IMR-90 (cell line): Measurements from ENCODE around the gene DIPK1A. TPM values are rescaled to one million over a fixed set of nuclear protein-coding genes. Genes with fewer than 3 reads are reported as not detected.

Source experiments
- ATAC-seq: fragments of 200-7000 bp; cut with Tn5 transposase; 2 replicates; pipeline ENCODE4 v1.9.1; 2020; ENCODE audit warnings: low read depth, mild to moderate bottlenecking, moderate library complexity
- BruUV-seq: library from RNA; stranded (reverse); fragments of 400-500 nt; replicated peaks from 2 replicates; lab custom pipeline; 2021; lab: Mats Ljungman, UMichigan
- CTCF ChIA-PET: fragments of 300-600 bp; formaldehyde crosslinking; extraction: SDS; loops from one replicate; lab custom pipeline; 2021; ENCODE audit warnings: antibody characterized with exemption; lab: Yijun Ruan, JAX
- POLR2A ChIA-PET: fragments of 300-600 bp; sonication (Branson Sonifier 250); formaldehyde crosslinking; loops from one replicate; lab custom pipeline; 2022; ENCODE audit warnings: antibody characterized with exemption; ENCODE audit not compliant: unreplicated experiment; lab: Charles Lee
- DNase-seq: peaks from one replicate; pipeline ENCODE4 v3.0.0; 2013
- H2AFZ ChIP-seq: replicated peaks from 2 replicates; pipeline ENCODE3; 2013; ENCODE audit warnings: low read length, mild to moderate bottlenecking; ENCODE audit not compliant: poor library complexity
- H2AK5ac ChIP-seq: 2 replicates; pipeline ENCODE4 v1.6.1; 2013; ENCODE audit warnings: low read depth, low read length, inconsistent platforms
- H2AK9ac ChIP-seq: replicated peaks from 2 replicates; pipeline ENCODE3; 2013; ENCODE audit warnings: mild to moderate bottlenecking, low read depth, low read length, moderate library complexity; ENCODE audit not compliant: poor library complexity
- H2BK120ac ChIP-seq: 2 replicates; pipeline ENCODE4 v1.6.1; 2013; ENCODE audit warnings: low read depth, low read length, inconsistent platforms
- H2BK15ac ChIP-seq: 3 replicates; pipeline ENCODE4 v1.6.1; 2013; ENCODE audit warnings: low read depth, low read length, inconsistent platforms
- H2BK20ac ChIP-seq: 2 replicates; pipeline ENCODE4 v1.6.1; 2013; ENCODE audit warnings: low read depth, mild to moderate bottlenecking, inconsistent platforms, low read length, moderate library complexity
- H2BK5ac ChIP-seq: 2 replicates; pipeline ENCODE4 v1.6.1; 2013; ENCODE audit warnings: mild to moderate bottlenecking, low read depth, low read length, inconsistent platforms; ENCODE audit not compliant: poor library complexity, severe bottlenecking
- H3K14ac ChIP-seq: replicated peaks from 2 replicates; pipeline ENCODE4 v1.6.1; 2013; ENCODE audit warnings: low read depth, low read length, inconsistent platforms
- H3K18ac ChIP-seq: 2 replicates; pipeline ENCODE4 v1.6.1; 2013; ENCODE audit warnings: low read depth, low read length, control low read depth
- H3K23ac ChIP-seq: 2 replicates; pipeline ENCODE4 v1.6.1; 2013; ENCODE audit warnings: low read depth, low read length, inconsistent platforms
- H3K27ac ChIP-seq: 2 replicates; pipeline ENCODE4 v1.5.1; 2013; ENCODE audit warnings: mild to moderate bottlenecking, control low read depth, low read length; ENCODE audit not compliant: insufficient read depth
- H3K27me3 ChIP-seq: 2 replicates; pipeline ENCODE4 v1.6.1; 2013; ENCODE audit warnings: low read length; ENCODE audit not compliant: control insufficient read depth, insufficient read depth
- H3K36me3 ChIP-seq: 2 replicates; pipeline ENCODE4 v1.6.1; 2013; ENCODE audit warnings: low read length, mixed read lengths; ENCODE audit not compliant: control insufficient read depth, insufficient read depth
- H3K4ac ChIP-seq: 2 replicates; pipeline ENCODE4 v1.6.1; 2013; ENCODE audit warnings: low read depth, low read length, inconsistent platforms
- H3K4me1 ChIP-seq: 2 replicates; pipeline ENCODE4 v1.6.1; 2013; ENCODE audit warnings: low read length, mixed read lengths; ENCODE audit not compliant: control insufficient read depth, insufficient read depth
- H3K4me2 ChIP-seq: 2 replicates; pipeline ENCODE4 v1.6.1; 2013; ENCODE audit warnings: low read depth, mild to moderate bottlenecking, control low read depth, low read length, moderate library complexity
- H3K4me3 ChIP-seq: 2 replicates; pipeline ENCODE4 v1.5.1; 2013; ENCODE audit warnings: low read depth, mild to moderate bottlenecking, control low read depth, low read length, moderate library complexity; ENCODE audit not compliant: insufficient read depth
- H3K56ac ChIP-seq: 2 replicates; pipeline ENCODE4 v1.6.1; 2013; ENCODE audit warnings: low read length, inconsistent platforms; ENCODE audit not compliant: insufficient read depth; ENCODE audit errors: extremely low read depth
- H3K79me1 ChIP-seq, 2 experiments: 2 replicates each; pipeline ENCODE4 v1.6.1; 2013; ENCODE audit warnings: low read length in 2 of 2, inconsistent platforms in 1 of 2, low read depth in 1 of 2
- H3K9ac ChIP-seq: 2 replicates; pipeline ENCODE4 v1.6.1; 2013; ENCODE audit warnings: low read depth, low read length, control low read depth
- H3K9me1 ChIP-seq: 2 replicates; pipeline ENCODE4 v1.6.1; 2013; ENCODE audit warnings: low read length, inconsistent platforms; ENCODE audit not compliant: insufficient read depth
- H3K9me3 ChIP-seq: 2 replicates; pipeline ENCODE4 v1.6.1; 2013; ENCODE audit warnings: low read length; ENCODE audit not compliant: control insufficient read depth, insufficient read depth
- H4K20me1 ChIP-seq: 2 replicates; pipeline ENCODE4 v1.6.1; 2013; ENCODE audit warnings: low read length, inconsistent platforms; ENCODE audit not compliant: insufficient read depth
- H4K5ac ChIP-seq: 2 replicates; pipeline ENCODE4 v1.6.1; 2013; ENCODE audit warnings: mild to moderate bottlenecking, low read depth, low read length, control low read depth
- H4K8ac ChIP-seq, 2 experiments: 2 replicates each; pipeline ENCODE4 v1.6.1; 2013; ENCODE audit warnings: low read depth in 2 of 2, low read length in 2 of 2, control low read depth in 1 of 2, inconsistent platforms in 1 of 2
- H4K91ac ChIP-seq: 2 replicates; pipeline ENCODE4 v1.6.1; 2013; ENCODE audit warnings: low read depth, low read length, inconsistent platforms; ENCODE audit not compliant: insufficient read depth
- BHLHE40 ChIP-seq: fragments of 150-350 bp; IDR thresholded peaks from 2 replicates; pipeline ENCODE4 v1.6.1; 2016; ENCODE audit warnings: mild to moderate bottlenecking, low read depth, low read length
- CEBPB ChIP-seq: IDR thresholded peaks from 2 replicates; pipeline ENCODE4 v1.6.1; 2012; ENCODE audit warnings: low read depth, low read length, improper control_type of control experiment
- FOS ChIP-seq: fragments of 150-350 bp; IDR thresholded peaks from 2 replicates; pipeline ENCODE4 v1.6.1; 2016; ENCODE audit warnings: low read depth, low read length
- MAFK ChIP-seq: IDR thresholded peaks from 2 replicates; pipeline ENCODE4 v1.6.1; 2012; ENCODE audit warnings: low read depth, low read length, improper control_type of control experiment
- MAZ ChIP-seq: IDR thresholded peaks from 2 replicates; pipeline ENCODE4 v1.6.1; 2012; ENCODE audit warnings: low read depth, mild to moderate bottlenecking, low read length, improper control_type of control experiment, moderate library complexity, borderline replicate concordance
- MXI1 ChIP-seq: IDR thresholded peaks from 2 replicates; pipeline ENCODE4 v1.6.1; 2012; ENCODE audit warnings: low read depth, mild to moderate bottlenecking, low read length, moderate library complexity, borderline replicate concordance
- NFE2L2 ChIP-seq: fragments of 150-350 bp; IDR thresholded peaks from 2 replicates; pipeline ENCODE4 v1.6.1; 2016; ENCODE audit warnings: low read depth, mild to moderate bottlenecking, low read length
- POLR2A ChIP-seq: IDR thresholded peaks from 2 replicates; pipeline ENCODE4 v1.6.1; 2012; ENCODE audit warnings: mild to moderate bottlenecking, low read depth, low read length
- RCOR1 ChIP-seq: IDR thresholded peaks from 2 replicates; pipeline ENCODE4 v1.6.1; 2012; ENCODE audit warnings: mild to moderate bottlenecking, low read length, improper control_type of control experiment; ENCODE audit not compliant: insufficient replicate concordance
- WGBS, 2 experiments: methylation state at CpG; one replicate each; pipeline versions ENCODE4 v1.1.5 to v1.1.7; 2013; ENCODE audit warnings: missing lambda C conversion rate in 2 of 2; ENCODE audit not compliant: insufficient read length in 1 of 2; ENCODE audit errors: extremely low coverage in 2 of 2; 5-methylcytosine and 5-hydroxymethylcytosine counted together
- dilution Hi-C: fragments of 300-500 bp; cut with HindIII; formaldehyde crosslinking; loops from one replicate; pipeline ENCODE4 v1.14.3; 2018; ENCODE audit warnings: low sequenced_read_pairs; ENCODE audit not compliant: unreplicated experiment
- in situ Hi-C: fragments of 300-500 bp; cut with MboI; formaldehyde crosslinking; loops from 3 replicates; pipeline ENCODE4 v1.14.3; 2019; ENCODE audit warnings: low sequenced_read_pairs, inconsistent platforms, mixed read lengths
- intact Hi-C: fragments of 100-400 bp; cut with micrococcal nuclease; formaldehyde crosslinking; loops from 2 replicates; pipeline ENCODE4 v1.10.0; 2022
- polyA plus RNA-seq, 3 experiments: library from polyadenylated mRNA; depleted of rRNA; stranded (reverse); fragments of >200 nt; gene quantifications; 2 replicates each; pipeline ENCODE4 v1.2.3, GENCODE V29; 2012; ENCODE audit warnings: low replicate concordance in 1 of 3
- total RNA-seq: library from RNA; depleted of rRNA; stranded (reverse); fragments of >200 nt; gene quantifications from 2 replicates; pipeline ENCODE4 v1.2.3, GENCODE V29; 2012
- TF ChIP-seq, protein P1 (sequence below): fragments of 150-350 bp; IDR thresholded peaks from 2 replicates; pipeline ENCODE4 v1.6.1; 2017; ENCODE audit warnings: mild to moderate bottlenecking, antibody characterized with exemption, low read length, low read depth
- TF ChIP-seq, protein P2 (sequence below): fragments of 150-350 bp; IDR thresholded peaks from 2 replicates; pipeline ENCODE4 v1.6.1; 2016; ENCODE audit warnings: low read depth, mild to moderate bottlenecking, low read length, moderate library complexity, borderline replicate concordance
- TF ChIP-seq, protein P3 (sequence below): conservative IDR thresholded peaks from 2 replicates; pipeline ENCODE4 v1.5.1; 2012; ENCODE audit warnings: mild to moderate bottlenecking, low read depth, low read length, improper control_type of control experiment

Gene DIPK1A
- total and polyA plus RNA-seq, 2 of the 4 experiments (the other 2 are of a cell fraction), result 4.7 to 5.7 TPM

DNA sequence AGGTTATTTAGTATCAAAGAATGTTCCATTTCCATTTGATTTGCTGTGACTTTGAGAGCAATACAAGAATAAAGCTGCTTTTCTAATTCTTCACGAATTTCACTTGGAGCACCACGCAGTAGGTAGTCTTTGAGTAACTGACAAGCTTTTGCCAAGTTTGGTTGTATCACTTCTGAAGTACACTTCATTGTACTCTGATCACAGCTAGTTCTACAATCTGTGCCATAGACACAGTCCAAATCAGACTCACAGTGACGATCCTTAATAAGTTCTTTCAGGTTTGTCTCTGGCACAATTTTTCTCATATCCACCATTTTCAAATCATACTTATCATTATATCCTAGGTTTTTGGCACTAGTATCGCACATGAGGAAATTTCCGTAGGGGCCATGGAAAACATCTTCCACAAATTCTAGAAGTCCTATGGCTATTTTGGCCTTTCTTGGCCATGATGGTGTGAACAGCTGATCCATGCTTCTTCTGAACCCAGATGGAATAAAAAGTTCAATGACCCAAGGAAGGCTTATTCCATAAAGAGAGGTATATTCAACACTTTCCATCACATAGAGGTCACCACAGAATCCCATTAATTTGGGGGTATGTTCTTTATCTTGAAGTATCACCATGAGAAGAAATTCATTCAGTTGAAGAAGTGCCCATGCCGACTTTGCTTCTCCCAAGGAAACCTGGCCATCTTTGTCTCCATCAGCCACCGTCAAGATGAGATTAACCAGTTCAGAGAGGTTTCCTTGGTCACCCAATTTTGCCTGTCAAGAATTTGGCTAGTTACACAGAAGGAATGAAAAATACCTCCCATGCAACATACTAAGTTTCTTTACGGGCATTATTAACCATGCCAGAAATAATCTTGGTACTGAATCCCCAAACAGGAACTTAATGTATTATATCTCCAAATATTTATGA, 117.6 kb downstream of the DIPK1A start (continued):
- TF ChIP-seq NFE2L2, result no peak

DNA sequence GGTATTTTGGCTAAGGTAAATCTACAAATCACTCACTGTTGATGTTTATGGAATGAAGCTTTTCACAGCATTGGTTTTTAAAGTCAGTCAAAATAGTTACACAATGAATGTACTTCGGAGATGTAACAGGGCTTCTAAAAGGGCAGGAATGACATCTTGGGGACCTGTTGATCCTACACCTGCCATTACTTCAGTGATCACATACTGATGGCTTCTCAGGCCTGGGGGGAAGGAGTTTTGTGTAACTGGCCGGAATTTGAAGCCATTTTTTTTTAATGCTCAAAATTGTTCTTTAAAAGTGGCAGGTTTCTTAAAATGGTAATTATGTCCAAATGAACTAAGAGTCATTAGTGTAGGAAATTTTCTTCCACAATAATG, 118.2 kb downstream of the DIPK1A start:
- no peak overlapping the region for H2BK20ac ChIP-seq
- H3K56ac ChIP-seq, result no peak overlapping the region
- DNase-seq, result no peak
- no peak overlapping the region for H2AFZ ChIP-seq
- H3K14ac ChIP-seq, result no peak overlapping the region
- H3K4ac ChIP-seq, result no peak overlapping the region
- ChIA-PET CTCF (no interaction called here), POLR2A (interaction anchor here (0.6 kb wide), 1 partner anchor 1560 kb away, joined by 3 read pairs; no protein-coding TSS in a partner anchor)
- no peak for ATAC-seq
- H3K18ac ChIP-seq, result no peak overlapping the region
- no peak overlapping the region for H2AK5ac ChIP-seq
- H3K4me2 ChIP-seq, result no peak overlapping the region
- WGBS, 2 experiments, result no CpG with 5 or more reads among the region's 2 CpGs
- BruUV-seq, result no TSS peak
- no peaks in the 10 kb centered on the region for H3K4me1 ChIP-seq
- no peaks in the 10 kb centered on the region for H3K9me3 ChIP-seq
- in situ Hi-C loops (no loop called here), intact Hi-C loops (no loop called here), dilution Hi-C loops (no loop called here)
- peaks cover 36% of the 10 kb centered on the region for H3K36me3 ChIP-seq
- H3K27me3 ChIP-seq, result no peaks in the 10 kb centered on the region
- H3K27ac ChIP-seq, result no peak overlapping the region
- no peak overlapping the region for H3K23ac ChIP-seq
- H3K9ac ChIP-seq, result no peak overlapping the region
- H3K4me3 ChIP-seq, result no peak overlapping the region
- peaks cover 15 to 31% of the 10 kb centered on the region in 2 experiments for H3K79me1 ChIP-seq
- no peak overlapping the region for H4K5ac ChIP-seq
- H4K91ac ChIP-seq, result no peak overlapping the region
- no peak overlapping the region for H4K8ac ChIP-seq
- H3K9me1 ChIP-seq, result no peaks in the 10 kb centered on the region
- peaks cover 43% of the 10 kb centered on the region for H4K20me1 ChIP-seq
- H2BK15ac ChIP-seq, result no peak overlapping the region
- H2BK120ac ChIP-seq, result no peak overlapping the region
- H2AK9ac ChIP-seq, result no peak overlapping the region
- H2BK5ac ChIP-seq, result no peak overlapping the region
- no peak for TF ChIP-seq RCOR1
- no peak for TF ChIP-seq CEBPB
- no peak for TF ChIP-seq BHLHE40
- TF ChIP-seq POLR2A, result no peak
- no peak for TF ChIP-seq MAFK
- TF ChIP-seq, protein P1, sequence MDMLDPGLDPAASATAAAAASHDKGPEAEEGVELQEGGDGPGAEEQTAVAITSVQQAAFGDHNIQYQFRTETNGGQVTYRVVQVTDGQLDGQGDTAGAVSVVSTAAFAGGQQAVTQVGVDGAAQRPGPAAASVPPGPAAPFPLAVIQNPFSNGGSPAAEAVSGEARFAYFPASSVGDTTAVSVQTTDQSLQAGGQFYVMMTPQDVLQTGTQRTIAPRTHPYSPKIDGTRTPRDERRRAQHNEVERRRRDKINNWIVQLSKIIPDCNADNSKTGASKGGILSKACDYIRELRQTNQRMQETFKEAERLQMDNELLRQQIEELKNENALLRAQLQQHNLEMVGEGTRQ, result no peak
- TF ChIP-seq, protein P2, sequence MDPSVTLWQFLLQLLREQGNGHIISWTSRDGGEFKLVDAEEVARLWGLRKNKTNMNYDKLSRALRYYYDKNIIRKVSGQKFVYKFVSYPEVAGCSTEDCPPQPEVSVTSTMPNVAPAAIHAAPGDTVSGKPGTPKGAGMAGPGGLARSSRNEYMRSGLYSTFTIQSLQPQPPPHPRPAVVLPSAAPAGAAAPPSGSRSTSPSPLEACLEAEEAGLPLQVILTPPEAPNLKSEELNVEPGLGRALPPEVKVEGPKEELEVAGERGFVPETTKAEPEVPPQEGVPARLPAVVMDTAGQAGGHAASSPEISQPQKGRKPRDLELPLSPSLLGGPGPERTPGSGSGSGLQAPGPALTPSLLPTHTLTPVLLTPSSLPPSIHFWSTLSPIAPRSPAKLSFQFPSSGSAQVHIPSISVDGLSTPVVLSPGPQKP, result no peak
- TF ChIP-seq, protein P3, sequence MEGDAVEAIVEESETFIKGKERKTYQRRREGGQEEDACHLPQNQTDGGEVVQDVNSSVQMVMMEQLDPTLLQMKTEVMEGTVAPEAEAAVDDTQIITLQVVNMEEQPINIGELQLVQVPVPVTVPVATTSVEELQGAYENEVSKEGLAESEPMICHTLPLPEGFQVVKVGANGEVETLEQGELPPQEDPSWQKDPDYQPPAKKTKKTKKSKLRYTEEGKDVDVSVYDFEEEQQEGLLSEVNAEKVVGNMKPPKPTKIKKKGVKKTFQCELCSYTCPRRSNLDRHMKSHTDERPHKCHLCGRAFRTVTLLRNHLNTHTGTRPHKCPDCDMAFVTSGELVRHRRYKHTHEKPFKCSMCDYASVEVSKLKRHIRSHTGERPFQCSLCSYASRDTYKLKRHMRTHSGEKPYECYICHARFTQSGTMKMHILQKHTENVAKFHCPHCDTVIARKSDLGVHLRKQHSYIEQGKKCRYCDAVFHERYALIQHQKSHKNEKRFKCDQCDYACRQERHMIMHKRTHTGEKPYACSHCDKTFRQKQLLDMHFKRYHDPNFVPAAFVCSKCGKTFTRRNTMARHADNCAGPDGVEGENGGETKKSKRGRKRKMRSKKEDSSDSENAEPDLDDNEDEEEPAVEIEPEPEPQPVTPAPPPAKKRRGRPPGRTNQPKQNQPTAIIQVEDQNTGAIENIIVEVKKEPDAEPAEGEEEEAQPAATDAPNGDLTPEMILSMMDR, result no peak
- TF ChIP-seq FOS, result no peak
- TF ChIP-seq NFE2L2, result no peak
- TF ChIP-seq MXI1, result no peak
- no peak for TF ChIP-seq MAZ
